Nephron (organoid): ENCODE results near the gene SCYGR7.

Experiments used
- H3K27ac Mint-ChIP-seq, 3 experiments: 2 replicates each; pipeline ENCODE4 v1.8.0; 2020; ENCODE audit warnings: mixed read lengths in 3 of 3, mild to moderate bottlenecking in 2 of 3, moderate library complexity in 1 of 3
- H3K27me3 Mint-ChIP-seq: 2 replicates; pipeline ENCODE4 v1.8.0; 2021; ENCODE audit warnings: low read depth, mild to moderate bottlenecking, moderate library complexity, mixed read lengths
- H3K36me3 Mint-ChIP-seq: 2 replicates; pipeline ENCODE4 v1.8.0; 2020; ENCODE audit warnings: low read depth, mixed read lengths
- H3K4me1 Mint-ChIP-seq: 2 replicates; pipeline ENCODE4 v1.8.0; 2020; ENCODE audit warnings: mixed read lengths
- H3K4me3 Mint-ChIP-seq, 3 experiments: 2 replicates each; pipeline ENCODE4 v1.8.0; 2020; ENCODE audit warnings: mild to moderate bottlenecking in 3 of 3, mixed read lengths in 3 of 3, moderate library complexity in 2 of 3
- H3K9me3 Mint-ChIP-seq: 2 replicates; pipeline ENCODE4 v1.8.0; 2020; ENCODE audit warnings: mixed read lengths
- CTCF ChIP-seq, 3 experiments: fragments of 200-600 bp; sonication (generic); IDR thresholded peaks; one replicate each; pipeline ENCODE4 v1.5.0; 2021; ENCODE audit warnings: antibody characterized with exemption in 3 of 3; ENCODE audit not compliant: unreplicated experiment in 3 of 3

The SCYGR7 gene

GRCh38 chr2:227766373-227766883 lies 38.3 kb downstream of the SCYGR7 start:
- Mint-ChIP-seq H3K36me3 (no peaks in the 10 kb centered on the region), H3K27ac (peak overlapping the region; percentile 4 to 40 (median 7)), H3K9me3 (no peaks in the 10 kb centered on the region), H3K27me3 (no peaks in the 10 kb centered on the region), H3K4me3 (no peak overlapping the region), H3K4me1 (peaks cover 10% of the 10 kb centered on the region)
- TF ChIP-seq CTCF (IDR thresholded peaks at IDR 0.05; ENCODE audit: unreplicated experiment in 3 of 3) = peak; percentile 83 to 95 (median 89)

- no peaks in the 10 kb centered on the region for H3K27me3 Mint-ChIP-seq
- H3K4me3 Mint-ChIP-seq = no peak overlapping the region
- no peaks in the 10 kb centered on the region for H3K9me3 Mint-ChIP-seq
- no peak for TF ChIP-seq CTCF (IDR thresholded peaks at IDR 0.05; ENCODE audit: unreplicated experiment in 3 of 3)
- H3K27ac Mint-ChIP-seq = no peak overlapping the region
- peaks cover 5% of the 10 kb centered on the region for H3K4me1 Mint-ChIP-seq
- H3K36me3 Mint-ChIP-seq = no peaks in the 10 kb centered on the region
These were observed 39.7 kb downstream of the SCYGR7 start for GRCh38 chr2:227767830-227768229.

- Mint-ChIP-seq H3K27ac (no peak overlapping the region), H3K27me3 (no peaks in the 10 kb centered on the region)
- no peak for TF ChIP-seq CTCF (IDR thresholded peaks at IDR 0.05; ENCODE audit: unreplicated experiment in 3 of 3)
These were observed 44.1 kb downstream of the SCYGR7 start for GRCh38 chr2:227772197-227772661.

GRCh38 chr2:227772932-227773331 lies 44.8 kb downstream of the SCYGR7 start:
- TF ChIP-seq CTCF (IDR thresholded peaks at IDR 0.05; ENCODE audit: unreplicated experiment in 3 of 3) = no peak
- no peaks in the 10 kb centered on the region for H3K36me3 Mint-ChIP-seq
- H3K27ac Mint-ChIP-seq = no peak overlapping the region
- no peaks in the 10 kb centered on the region for H3K4me1 Mint-ChIP-seq
- H3K9me3 Mint-ChIP-seq = no peaks in the 10 kb centered on the region
- H3K4me3 Mint-ChIP-seq = no peak overlapping the region
- H3K27me3 Mint-ChIP-seq = no peaks in the 10 kb centered on the region

More at GRCh38 chr2:227772197-227772661, 44.1 kb downstream of the SCYGR7 start:
- Mint-ChIP-seq H3K4me1 (no peaks in the 10 kb centered on the region), H3K4me3 (no peak overlapping the region), H3K36me3 (no peaks in the 10 kb centered on the region), H3K9me3 (no peaks in the 10 kb centered on the region)

- H3K4me3 Mint-ChIP-seq = no peak overlapping the region
- no peaks in the 10 kb centered on the region for H3K27me3 Mint-ChIP-seq
- H3K4me1 Mint-ChIP-seq = no peaks in the 10 kb centered on the region
- H3K27ac Mint-ChIP-seq = peak overlapping the region in 2 of 3 experiments; percentile 4 to 37
- H3K9me3 Mint-ChIP-seq = no peaks in the 10 kb centered on the region
- TF ChIP-seq CTCF (IDR thresholded peaks at IDR 0.05; ENCODE audit: unreplicated experiment in 3 of 3) = peak in 2 of 3 experiments; percentile 35 to 41
- no peaks in the 10 kb centered on the region for H3K36me3 Mint-ChIP-seq
These were observed 46.0 kb downstream of the SCYGR7 start for GRCh38 chr2:227774011-227774624.
